Measurements from ENCODE around the gene CTSC. TPM values are rescaled to one million over a fixed set of nuclear protein-coding genes. Genes with fewer than 3 reads are reported as not detected.
A peak's percentile ranks its signal among the peaks of the same experiment; 100 is the strongest.

Gene CTSC
- total and polyA plus RNA-seq, 9 of the 15 experiments (the other 6 are each of a cell fraction or from before 2014, with no cell fraction given) = 113 to 403 (median 187) TPM

GRCh38 chr11:88337987-88338668, 592 bp upstream of the CTSC start (continued):
- TF ChIP-seq SMARCC2 (IDR thresholded peaks at IDR 0.05; ENCODE audit: low read depth) (no peak), NFRKB (IDR thresholded peaks at IDR 0.05; ENCODE audit: low read depth) (0 out of 2 replicates have a peak, but pooled peaks have one; percentile 57), NFYB (IDR thresholded peaks at IDR 0.05; ENCODE audit: extremely low read depth, insufficient read length) (peak; percentile 60), NR1H2 (CRISPR knock-in tag; IDR thresholded peaks at IDR 0.05) (no peak), ETV1 (tag; conservative IDR thresholded peaks at IDR 0.05; ENCODE audit: low read depth) (0 out of 2 replicates have a peak, but pooled peaks have one; percentile 25), ZBTB9 (CRISPR knock-in tag; IDR thresholded peaks at IDR 0.05) (no peak), ZFX (CRISPR knock-in tag; IDR thresholded peaks at IDR 0.05) (no peak), ZNF583 (CRISPR knock-in tag; IDR thresholded peaks at IDR 0.05) (no peak), RFX7 (CRISPR knock-in tag; IDR thresholded peaks at IDR 0.05) (no peak), FOXJ3 (CRISPR knock-in tag; IDR thresholded peaks at IDR 0.05) (no peak), RBM25 (IDR thresholded peaks at IDR 0.05; ENCODE audit: low read depth, low read length, severe bottlenecking) (no peak), KAT7 (CRISPR knock-in tag; IDR thresholded peaks at IDR 0.05; ENCODE audit: borderline replicate concordance) (no peak), MBD1 (CRISPR knock-in tag; IDR thresholded peaks at IDR 0.05) (no peak), XRCC4 (IDR thresholded peaks at IDR 0.05; ENCODE audit: extremely low read depth, insufficient read depth, insufficient read length) (no peak), ELF4 (CRISPR knock-in tag; IDR thresholded peaks at IDR 0.05) (no peak), MCM7 (IDR thresholded peaks at IDR 0.05) (no peak), NONO (IDR thresholded peaks at IDR 0.05; ENCODE audit: low read depth in 2 of 2, low read length in 1 of 2) (no peak), CHD2 (IDR thresholded peaks at IDR 0.05; ENCODE audit: low read depth, low read length) (0 out of 2 replicates have a peak, but pooled peaks have one; percentile 1), ZNF23 (CRISPR knock-in tag; IDR thresholded peaks at IDR 0.05) (no peak), BDP1 (IDR thresholded peaks at IDR 0.05; ENCODE audit: insufficient read depth, insufficient read length) (no peak), ZBTB8A (IDR thresholded peaks at IDR 0.05; ENCODE audit: partially characterized antibody) (no peak), ZFP36 (IDR thresholded peaks at IDR 0.05; ENCODE audit: low read depth, low read length, partially characterized antibody) (no peak)
- TF ChIP-seq, protein P1, sequence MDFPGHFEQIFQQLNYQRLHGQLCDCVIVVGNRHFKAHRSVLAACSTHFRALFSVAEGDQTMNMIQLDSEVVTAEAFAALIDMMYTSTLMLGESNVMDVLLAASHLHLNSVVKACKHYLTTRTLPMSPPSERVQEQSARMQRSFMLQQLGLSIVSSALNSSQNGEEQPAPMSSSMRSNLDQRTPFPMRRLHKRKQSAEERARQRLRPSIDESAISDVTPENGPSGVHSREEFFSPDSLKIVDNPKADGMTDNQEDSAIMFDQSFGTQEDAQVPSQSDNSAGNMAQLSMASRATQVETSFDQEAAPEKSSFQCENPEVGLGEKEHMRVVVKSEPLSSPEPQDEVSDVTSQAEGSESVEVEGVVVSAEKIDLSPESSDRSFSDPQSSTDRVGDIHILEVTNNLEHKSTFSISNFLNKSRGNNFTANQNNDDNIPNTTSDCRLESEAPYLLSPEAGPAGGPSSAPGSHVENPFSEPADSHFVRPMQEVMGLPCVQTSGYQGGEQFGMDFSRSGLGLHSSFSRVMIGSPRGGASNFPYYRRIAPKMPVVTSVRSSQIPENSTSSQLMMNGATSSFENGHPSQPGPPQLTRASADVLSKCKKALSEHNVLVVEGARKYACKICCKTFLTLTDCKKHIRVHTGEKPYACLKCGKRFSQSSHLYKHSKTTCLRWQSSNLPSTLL (IDR thresholded peaks at IDR 0.05) = no peak
- TF ChIP-seq, protein P2, sequence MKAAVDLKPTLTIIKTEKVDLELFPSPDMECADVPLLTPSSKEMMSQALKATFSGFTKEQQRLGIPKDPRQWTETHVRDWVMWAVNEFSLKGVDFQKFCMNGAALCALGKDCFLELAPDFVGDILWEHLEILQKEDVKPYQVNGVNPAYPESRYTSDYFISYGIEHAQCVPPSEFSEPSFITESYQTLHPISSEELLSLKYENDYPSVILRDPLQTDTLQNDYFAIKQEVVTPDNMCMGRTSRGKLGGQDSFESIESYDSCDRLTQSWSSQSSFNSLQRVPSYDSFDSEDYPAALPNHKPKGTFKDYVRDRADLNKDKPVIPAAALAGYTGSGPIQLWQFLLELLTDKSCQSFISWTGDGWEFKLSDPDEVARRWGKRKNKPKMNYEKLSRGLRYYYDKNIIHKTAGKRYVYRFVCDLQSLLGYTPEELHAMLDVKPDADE (conservative IDR thresholded peaks at IDR 0.05; ENCODE audit: control insufficient read depth, low read depth, low read length) = no peak

All from K562 (cell line).